ENCODE results near the gene FHIP2A.

FHIP2A gene

GRCh38 chr10:114862456-114862855 lies 40.9 kb downstream of the FHIP2A start:
- no peak for DNase-seq (ENCODE audit: low spot score)
- ChIA-PET POLR2A (ENCODE audit: low non-redundant PET) (no interaction called here), CTCF (interaction anchor here (0.6 to 0.7 kb wide), 4 partner anchors 15 to 1403 kb away, joined by 3 read pairs; no protein-coding TSS in a partner anchor)
- no peak for TF ChIP-seq CTCF (conservative IDR thresholded peaks at IDR 0.05; ENCODE audit: low read depth)
- H3K27ac ChIP-seq, result no peak overlapping the region

GRCh38 chr10:114867365-114867764 lies 45.8 kb downstream of the FHIP2A start:
- CTCF ChIA-PET, result interaction anchor here (0.7 to 1.0 kb wide), 2 partner anchors 9 to 12 kb away, joined by 3 to 5 read pairs; no protein-coding TSS in a partner anchor
- no peak for DNase-seq (ENCODE audit: low spot score)
- H3K27ac ChIP-seq, result peak overlapping the region; percentile 84
- POLR2A ChIA-PET (ENCODE audit: low non-redundant PET), result no interaction called here
- no peak for TF ChIP-seq CTCF (conservative IDR thresholded peaks at IDR 0.05; ENCODE audit: low read depth)

DNA sequence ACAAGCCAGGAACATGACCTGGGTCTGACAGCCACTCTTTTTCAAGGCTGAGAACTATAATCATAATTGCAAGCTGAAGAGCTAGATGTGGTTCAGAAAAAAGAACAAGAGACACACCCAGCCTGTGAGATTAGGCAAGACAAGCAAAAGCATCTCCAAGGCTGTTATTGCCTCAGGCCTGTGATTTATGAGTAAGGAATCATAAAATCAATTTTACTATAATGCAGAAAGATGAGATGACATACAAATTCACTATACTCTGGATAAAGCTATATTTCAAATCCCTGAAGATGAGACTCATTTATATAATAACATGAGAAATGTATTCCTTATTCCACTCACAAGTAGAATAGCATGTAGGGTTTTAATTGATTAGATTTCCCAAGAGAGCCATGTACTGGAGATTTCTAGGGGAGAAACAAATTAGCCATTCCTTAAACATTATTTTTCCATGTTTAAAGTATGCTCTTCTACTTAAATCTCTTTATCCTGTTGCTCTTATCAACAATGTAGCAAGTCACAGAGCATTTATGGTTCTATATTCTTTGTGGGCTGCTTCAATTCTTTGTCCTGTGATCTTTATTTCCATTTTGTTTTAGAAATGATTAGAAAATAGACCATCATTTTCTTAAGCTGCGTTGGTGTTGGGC lies 47.4 kb downstream of the FHIP2A start:
- peak; percentile 72 for DNase-seq (ENCODE audit: low spot score)
- H3K27ac ChIP-seq, result no peak overlapping the region
- ChIA-PET CTCF (interaction anchor here (0.5 to 1.0 kb wide), 5 partner anchors 9 to 1663 kb away, joined by 3 to 7 read pairs (median 3); no protein-coding TSS in a partner anchor), POLR2A (ENCODE audit: low non-redundant PET) (no interaction called here)
- TF ChIP-seq CTCF (conservative IDR thresholded peaks at IDR 0.05; ENCODE audit: low read depth), result no peak

DNA sequence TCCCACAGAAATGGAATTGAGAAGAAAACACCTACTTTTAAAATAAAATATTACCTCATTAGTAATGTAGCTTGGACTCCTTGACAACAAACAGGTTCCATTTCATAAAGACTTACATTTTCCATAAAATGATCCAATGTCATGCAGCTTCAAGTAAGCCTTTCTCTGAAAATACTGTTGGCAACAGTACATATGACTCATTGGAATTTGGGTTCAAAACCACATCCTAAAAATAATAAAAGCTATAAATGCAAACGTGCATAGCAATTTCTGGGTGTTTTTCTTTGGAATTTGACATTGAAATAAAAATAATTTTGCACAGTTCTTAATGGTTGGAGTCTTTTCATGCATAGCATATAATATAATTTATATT lies 47.9 kb downstream of the FHIP2A start:
- TF ChIP-seq CTCF (conservative IDR thresholded peaks at IDR 0.05; ENCODE audit: low read depth), result no peak
- POLR2A ChIA-PET (ENCODE audit: low non-redundant PET), result no interaction called here
- CTCF ChIA-PET, result interaction anchor here (0.6 to 1.0 kb wide), 3 partner anchors 8 to 1119 kb away, joined by 3 to 4 read pairs (median 3); no protein-coding TSS in a partner anchor
- peak; percentile 60 for DNase-seq (ENCODE audit: low spot score)
- no peak overlapping the region for H3K27ac ChIP-seq

DNA sequence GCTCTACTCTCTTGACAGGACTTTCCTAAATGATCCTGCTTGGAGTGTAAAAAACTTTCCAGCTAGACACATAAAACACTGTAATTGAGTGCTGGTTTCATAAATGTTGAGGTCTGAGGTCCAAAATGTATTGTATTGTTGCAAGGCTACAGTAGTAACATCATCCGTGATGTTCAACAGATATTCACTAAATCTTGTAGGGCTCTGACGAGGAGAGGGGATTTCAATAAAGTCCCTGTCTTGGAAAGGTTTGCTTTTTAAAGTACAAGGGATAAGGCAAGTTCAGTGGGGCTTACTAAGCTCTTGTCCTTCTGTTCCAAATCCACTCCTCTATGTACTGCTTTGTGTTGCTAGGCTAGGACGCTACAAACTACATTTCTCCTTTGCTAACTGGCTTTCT lies 48.9 kb downstream of the FHIP2A start:
- POLR2A ChIA-PET (ENCODE audit: low non-redundant PET), result no interaction called here
- no peak for DNase-seq (ENCODE audit: low spot score)
- no peak for TF ChIP-seq CTCF (conservative IDR thresholded peaks at IDR 0.05; ENCODE audit: low read depth)
- H3K27ac ChIP-seq, result no peak overlapping the region
- CTCF ChIA-PET, result no interaction called here

- no peak for DNase-seq (ENCODE audit: low spot score)
- no peak overlapping the region for H3K27ac ChIP-seq
- ChIA-PET CTCF (interaction anchor here (0.5 kb wide), 1 partner anchor 545 kb away, joined by 5 read pairs; no protein-coding TSS in a partner anchor), POLR2A (ENCODE audit: low non-redundant PET) (no interaction called here)
- no peak for TF ChIP-seq CTCF (conservative IDR thresholded peaks at IDR 0.05; ENCODE audit: low read depth)
Observed at GRCh38 chr10:114871379-114871778, 49.8 kb downstream of the FHIP2A start.

All from RWPE1 (cell line).